HG02970 (cell line): ENCODE results near the gene FBLN7.

Source experiments
- ATAC-seq: cut with Tn5 transposase; IDR thresholded peaks from one replicate; pipeline ENCODE4 v1.9.1; 2021; ENCODE audit warnings: mild to moderate bottlenecking, moderate library complexity, moderate number of reproducible peaks; ENCODE audit not compliant: unreplicated experiment, low FRiP score

Gene FBLN7

GRCh38 chr2:112140205-112140802, 2.1 kb downstream of the FBLN7 start:
- no peak for ATAC-seq

- no peak for ATAC-seq
These were observed 2.9 kb downstream of the FBLN7 start for GRCh38 chr2:112140899-112141625.

- no peak for ATAC-seq
These were observed 3.4 kb downstream of the FBLN7 start for GRCh38 chr2:112141626-112142007.

- no peak for ATAC-seq
These were observed 4.4 kb downstream of the FBLN7 start for GRCh38 chr2:112142525-112143078.

- ATAC-seq: no peak
These were observed 5.0 kb downstream of the FBLN7 start for GRCh38 chr2:112143150-112143549.

- ATAC-seq: no peak
These were observed 6.8 kb downstream of the FBLN7 start for GRCh38 chr2:112144966-112145365.

GRCh38 chr2:112147382-112148168, 9.4 kb downstream of the FBLN7 start:
- no peak for ATAC-seq

GRCh38 chr2:112148477-112148876, 10.3 kb downstream of the FBLN7 start:
- ATAC-seq: no peak

- no peak for ATAC-seq
These were observed 11.0 kb downstream of the FBLN7 start for GRCh38 chr2:112149194-112149593.

- no peak for ATAC-seq
These were observed 11.8 kb downstream of the FBLN7 start for GRCh38 chr2:112149866-112150435.

- no peak for ATAC-seq
These were observed 12.3 kb downstream of the FBLN7 start for GRCh38 chr2:112150447-112150846.

- no peak for ATAC-seq
These were observed 12.7 kb downstream of the FBLN7 start for GRCh38 chr2:112150851-112151250.

GRCh38 chr2:112151271-112151670, 13.1 kb downstream of the FBLN7 start:
- no peak for ATAC-seq

GRCh38 chr2:112151701-112152440, 13.7 kb downstream of the FBLN7 start:
- no peak for ATAC-seq

- ATAC-seq: no peak
These were observed 14.4 kb downstream of the FBLN7 start for GRCh38 chr2:112152476-112153178.

GRCh38 chr2:112153179-112153490, 14.9 kb downstream of the FBLN7 start:
- ATAC-seq: no peak

GRCh38 chr2:112153501-112153900, 15.3 kb downstream of the FBLN7 start:
- ATAC-seq: no peak

GRCh38 chr2:112154246-112155117, 16.3 kb downstream of the FBLN7 start:
- ATAC-seq: no peak
